WTC11 (cell line): Measurements from ENCODE around the gene HDAC9. TPM values are rescaled to one million over a fixed set of nuclear protein-coding genes. Genes with fewer than 3 reads are reported as not detected.

ENCODE experiments used
- ATAC-seq: fragments of 200-7000 bp; cut with Tn5 transposase; 2 replicates; pipeline ENCODE4 v1.10.0; 2021; ENCODE audit warnings: mild to moderate bottlenecking, moderate library complexity
- CTCF ChIA-PET: fragments of 300-600 bp; sonication (Branson Sonifier 250); formaldehyde crosslinking; loops from one replicate; lab custom pipeline; 2021; ENCODE audit warnings: antibody characterized with exemption; lab: Charles Lee
- POLR2A ChIA-PET: fragments of 350-600 bp; sonication (Branson Sonifier 250); formaldehyde crosslinking; loops from one replicate; lab custom pipeline; 2021; ENCODE audit warnings: antibody characterized with exemption; lab: Charles Lee
- DNase-seq: peaks from one replicate; pipeline ENCODE4 v3.0.0; 2021; ENCODE audit warnings: low spot score
- H3K27ac Mint-ChIP-seq: 2 replicates; pipeline ENCODE4 v1.8.0; 2021; ENCODE audit warnings: mixed read lengths
- H3K27me3 Mint-ChIP-seq: 2 replicates; pipeline ENCODE4 v1.8.0; 2021; ENCODE audit warnings: low read depth, mild to moderate bottlenecking, moderate library complexity, mixed read lengths
- H3K36me3 Mint-ChIP-seq: 2 replicates; pipeline ENCODE4 v1.8.0; 2021; ENCODE audit warnings: mixed read lengths
- H3K4me1 Mint-ChIP-seq: 2 replicates; pipeline ENCODE4 v1.8.0; 2022; ENCODE audit warnings: mixed read lengths
- H3K4me3 Mint-ChIP-seq: 2 replicates; pipeline ENCODE4 v1.8.0; 2021; ENCODE audit warnings: mild to moderate bottlenecking, moderate library complexity, mixed read lengths
- H3K9me3 Mint-ChIP-seq: 2 replicates; pipeline ENCODE4 v1.8.0; 2021; ENCODE audit warnings: mixed read lengths
- ELF4 ChIP-seq: sonication (generic); formaldehyde crosslinking; IDR thresholded peaks from 2 replicates; pipeline ENCODE4 v1.8.1; 2022; ENCODE audit warnings: low read depth, mild to moderate bottlenecking, moderate library complexity, missing genetic modification reagents
- ETV6 ChIP-seq: sonication (generic); formaldehyde crosslinking; IDR thresholded peaks from 2 replicates; pipeline ENCODE4 v1.8.1; 2022; ENCODE audit warnings: mild to moderate bottlenecking, missing genetic modification reagents
- FOXK1 ChIP-seq: sonication (generic); formaldehyde crosslinking; IDR thresholded peaks from 2 replicates; pipeline ENCODE4 v1.8.0; 2022; ENCODE audit warnings: mild to moderate bottlenecking, moderate library complexity, missing genetic modification reagents
- JAZF1 ChIP-seq: fragments of 250-450 bp; sonication (Bioruptor Pico); IDR thresholded peaks from 2 replicates; pipeline ENCODE4 v1.9.0; 2021; ENCODE audit warnings: moderate library complexity, mild to moderate bottlenecking, inconsistent platforms
- NFATC4 ChIP-seq: fragments of 250-450 bp; sonication (Bioruptor Pico); IDR thresholded peaks from 2 replicates; pipeline ENCODE4 v1.9.0; 2021; ENCODE audit warnings: mild to moderate bottlenecking
- NFYB ChIP-seq: sonication (generic); formaldehyde crosslinking; conservative IDR thresholded peaks from 2 replicates; pipeline ENCODE4 v1.8.0; 2022; ENCODE audit warnings: low read depth, missing genetic modification reagents
- SP1 ChIP-seq: sonication (generic); formaldehyde crosslinking; conservative IDR thresholded peaks from 2 replicates; pipeline ENCODE4 v1.8.1; 2022; ENCODE audit warnings: missing genetic modification reagents
- ZNF671 ChIP-seq: fragments of 250-450 bp; sonication (Bioruptor Pico); IDR thresholded peaks from 2 replicates; pipeline ENCODE4 v1.8.0; 2021; ENCODE audit warnings: mild to moderate bottlenecking
- total RNA-seq: library from RNA; stranded (reverse); gene quantifications from 3 replicates; pipeline ENCODE4 v1.2.3, GENCODE V29; 2021
- TF ChIP-seq, protein P1 (sequence below): sonication (generic); formaldehyde crosslinking; IDR thresholded peaks from 2 replicates; pipeline ENCODE4 v1.8.1; 2023; ENCODE audit warnings: mild to moderate bottlenecking, missing genetic modification reagents, borderline replicate concordance
- TF ChIP-seq, protein P2 (sequence below): fragments of 250-450 bp; sonication (Bioruptor Pico); IDR thresholded peaks from 2 replicates; pipeline ENCODE4 v1.9.0; 2021; ENCODE audit warnings: mild to moderate bottlenecking, borderline replicate concordance
- TF ChIP-seq, protein P3 (sequence below): sonication (generic); formaldehyde crosslinking; IDR thresholded peaks from 2 replicates; pipeline ENCODE4 v1.8.0; 2022; ENCODE audit warnings: mild to moderate bottlenecking, missing genetic modification reagents
- TF ChIP-seq, protein P4 (sequence below): sonication (generic); formaldehyde crosslinking; IDR thresholded peaks from 2 replicates; pipeline ENCODE4 v1.8.1; 2022; ENCODE audit warnings: missing genetic modification reagents, borderline replicate concordance
- TF ChIP-seq, protein P5 (sequence below): fragments of 250-450 bp; sonication (Bioruptor Pico); IDR thresholded peaks from 2 replicates; pipeline ENCODE4 v1.9.0; 2021; ENCODE audit warnings: mild to moderate bottlenecking
- TF ChIP-seq, protein P6 (sequence below): sonication (generic); formaldehyde crosslinking; IDR thresholded peaks from 2 replicates; pipeline ENCODE4 v1.8.0; 2022; ENCODE audit warnings: missing genetic modification reagents

The HDAC9 gene
- total RNA-seq, 1 experiment from 2014 or later: 18.8 TPM

DNA sequence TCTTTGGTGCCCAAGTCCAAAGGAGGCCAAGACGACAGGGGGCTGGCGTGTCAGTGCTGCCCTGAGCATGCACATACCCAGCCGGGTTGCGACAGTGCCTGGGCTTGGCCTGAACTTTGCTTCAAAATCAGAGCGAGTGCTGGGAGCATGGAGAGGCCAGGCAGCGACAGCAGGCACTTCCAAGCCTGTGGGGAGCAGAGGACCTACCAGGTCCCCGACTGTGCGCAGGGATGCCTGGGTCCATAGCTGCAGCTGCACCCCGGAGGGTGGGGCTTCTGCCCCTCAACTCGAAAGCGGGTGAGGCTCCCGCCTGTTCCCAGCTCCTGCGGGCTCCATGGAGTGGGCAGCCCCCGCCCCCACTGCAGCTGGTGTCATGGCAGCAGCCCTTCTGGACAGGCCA, 79.1 kb downstream of the HDAC9 start:
- Mint-ChIP-seq H3K27ac (no peak overlapping the region), H3K27me3 (no peaks in the 10 kb centered on the region), H3K4me1 (peaks cover 8% of the 10 kb centered on the region), H3K36me3 (no peaks in the 10 kb centered on the region), H3K4me3 (no peak overlapping the region), H3K9me3 (no peaks in the 10 kb centered on the region)
- CTCF ChIA-PET: interaction anchor here (0.5 to 1.4 kb wide), 3 partner anchors 39 to 222 kb away, joined by 4 to 5 read pairs (median 4); no protein-coding TSS in a partner anchor
- no peak for ATAC-seq
- TF ChIP-seq, protein P1, sequence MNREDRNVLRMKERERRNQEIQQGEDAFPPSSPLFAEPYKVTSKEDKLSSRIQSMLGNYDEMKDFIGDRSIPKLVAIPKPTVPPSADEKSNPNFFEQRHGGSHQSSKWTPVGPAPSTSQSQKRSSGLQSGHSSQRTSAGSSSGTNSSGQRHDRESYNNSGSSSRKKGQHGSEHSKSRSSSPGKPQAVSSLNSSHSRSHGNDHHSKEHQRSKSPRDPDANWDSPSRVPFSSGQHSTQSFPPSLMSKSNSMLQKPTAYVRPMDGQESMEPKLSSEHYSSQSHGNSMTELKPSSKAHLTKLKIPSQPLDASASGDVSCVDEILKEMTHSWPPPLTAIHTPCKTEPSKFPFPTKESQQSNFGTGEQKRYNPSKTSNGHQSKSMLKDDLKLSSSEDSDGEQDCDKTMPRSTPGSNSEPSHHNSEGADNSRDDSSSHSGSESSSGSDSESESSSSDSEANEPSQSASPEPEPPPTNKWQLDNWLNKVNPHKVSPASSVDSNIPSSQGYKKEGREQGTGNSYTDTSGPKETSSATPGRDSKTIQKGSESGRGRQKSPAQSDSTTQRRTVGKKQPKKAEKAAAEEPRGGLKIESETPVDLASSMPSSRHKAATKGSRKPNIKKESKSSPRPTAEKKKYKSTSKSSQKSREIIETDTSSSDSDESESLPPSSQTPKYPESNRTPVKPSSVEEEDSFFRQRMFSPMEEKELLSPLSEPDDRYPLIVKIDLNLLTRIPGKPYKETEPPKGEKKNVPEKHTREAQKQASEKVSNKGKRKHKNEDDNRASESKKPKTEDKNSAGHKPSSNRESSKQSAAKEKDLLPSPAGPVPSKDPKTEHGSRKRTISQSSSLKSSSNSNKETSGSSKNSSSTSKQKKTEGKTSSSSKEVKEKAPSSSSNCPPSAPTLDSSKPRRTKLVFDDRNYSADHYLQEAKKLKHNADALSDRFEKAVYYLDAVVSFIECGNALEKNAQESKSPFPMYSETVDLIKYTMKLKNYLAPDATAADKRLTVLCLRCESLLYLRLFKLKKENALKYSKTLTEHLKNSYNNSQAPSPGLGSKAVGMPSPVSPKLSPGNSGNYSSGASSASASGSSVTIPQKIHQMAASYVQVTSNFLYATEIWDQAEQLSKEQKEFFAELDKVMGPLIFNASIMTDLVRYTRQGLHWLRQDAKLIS: no peak
- DNase-seq: no peak
- POLR2A ChIA-PET: no interaction called here

DNA sequence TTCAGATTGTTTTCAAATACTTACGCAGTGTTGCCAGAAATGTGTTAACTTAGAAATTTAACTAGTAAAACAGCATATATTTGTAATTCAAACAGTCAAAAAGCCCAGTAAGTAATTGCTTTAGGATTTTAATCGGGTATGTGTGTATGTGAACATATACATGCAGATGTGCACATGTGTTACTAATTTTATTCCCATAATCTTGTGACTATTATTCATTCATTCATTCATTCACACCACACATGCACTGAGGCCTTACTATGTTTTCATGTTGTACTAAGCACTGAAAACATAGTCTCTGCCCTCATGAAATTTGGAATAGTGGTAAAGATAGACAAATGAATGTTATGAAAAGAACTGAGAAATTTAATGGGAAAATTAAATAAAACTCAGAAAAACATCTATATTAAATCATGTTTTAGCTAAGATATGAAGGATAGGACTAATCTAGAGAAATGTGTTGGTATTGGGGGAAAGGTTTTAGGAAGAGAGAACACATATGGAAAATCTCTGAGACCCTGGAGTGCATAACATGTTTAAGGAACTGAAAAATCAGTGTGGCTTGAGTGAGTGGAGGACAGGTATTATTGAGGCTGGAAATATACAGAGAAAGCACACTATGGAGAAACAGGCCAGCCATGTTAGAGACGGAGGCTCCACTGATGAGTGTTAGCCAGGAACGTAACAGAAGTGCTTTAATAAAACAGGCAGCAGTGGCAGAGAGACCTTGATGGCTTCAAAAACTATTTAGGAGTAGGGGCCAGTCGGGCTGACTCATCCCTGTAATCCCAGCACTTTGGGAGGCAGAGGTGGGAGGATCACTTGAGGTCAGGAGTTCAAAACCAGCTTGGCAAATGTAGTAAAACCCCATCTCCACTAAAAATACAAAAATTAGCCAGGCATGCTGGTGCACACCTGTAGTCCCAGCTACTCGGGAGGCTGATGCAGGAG, 80.3 kb downstream of the HDAC9 start:
- no peaks in the 10 kb centered on the region for H3K36me3 Mint-ChIP-seq
- ChIA-PET CTCF (interaction anchor here (0.6 to 1.4 kb wide), 3 partner anchors 178 to 916 kb away, joined by 4 to 5 read pairs (median 4); no protein-coding TSS in a partner anchor), POLR2A (no interaction called here)
- DNase-seq (no peak), ATAC-seq (no peak)
- no peaks in the 10 kb centered on the region for H3K9me3 Mint-ChIP-seq
- H3K27ac Mint-ChIP-seq: peak overlapping the region; percentile 18; the same call in 1 of the 2 replicates
- no peaks in the 10 kb centered on the region for H3K27me3 Mint-ChIP-seq
- peaks cover 4% of the 10 kb centered on the region for H3K4me1 Mint-ChIP-seq
- no peak for TF ChIP-seq JAZF1 (CRISPR knock-in tag)
- no peak for TF ChIP-seq NFYB
- TF ChIP-seq, protein P2, sequence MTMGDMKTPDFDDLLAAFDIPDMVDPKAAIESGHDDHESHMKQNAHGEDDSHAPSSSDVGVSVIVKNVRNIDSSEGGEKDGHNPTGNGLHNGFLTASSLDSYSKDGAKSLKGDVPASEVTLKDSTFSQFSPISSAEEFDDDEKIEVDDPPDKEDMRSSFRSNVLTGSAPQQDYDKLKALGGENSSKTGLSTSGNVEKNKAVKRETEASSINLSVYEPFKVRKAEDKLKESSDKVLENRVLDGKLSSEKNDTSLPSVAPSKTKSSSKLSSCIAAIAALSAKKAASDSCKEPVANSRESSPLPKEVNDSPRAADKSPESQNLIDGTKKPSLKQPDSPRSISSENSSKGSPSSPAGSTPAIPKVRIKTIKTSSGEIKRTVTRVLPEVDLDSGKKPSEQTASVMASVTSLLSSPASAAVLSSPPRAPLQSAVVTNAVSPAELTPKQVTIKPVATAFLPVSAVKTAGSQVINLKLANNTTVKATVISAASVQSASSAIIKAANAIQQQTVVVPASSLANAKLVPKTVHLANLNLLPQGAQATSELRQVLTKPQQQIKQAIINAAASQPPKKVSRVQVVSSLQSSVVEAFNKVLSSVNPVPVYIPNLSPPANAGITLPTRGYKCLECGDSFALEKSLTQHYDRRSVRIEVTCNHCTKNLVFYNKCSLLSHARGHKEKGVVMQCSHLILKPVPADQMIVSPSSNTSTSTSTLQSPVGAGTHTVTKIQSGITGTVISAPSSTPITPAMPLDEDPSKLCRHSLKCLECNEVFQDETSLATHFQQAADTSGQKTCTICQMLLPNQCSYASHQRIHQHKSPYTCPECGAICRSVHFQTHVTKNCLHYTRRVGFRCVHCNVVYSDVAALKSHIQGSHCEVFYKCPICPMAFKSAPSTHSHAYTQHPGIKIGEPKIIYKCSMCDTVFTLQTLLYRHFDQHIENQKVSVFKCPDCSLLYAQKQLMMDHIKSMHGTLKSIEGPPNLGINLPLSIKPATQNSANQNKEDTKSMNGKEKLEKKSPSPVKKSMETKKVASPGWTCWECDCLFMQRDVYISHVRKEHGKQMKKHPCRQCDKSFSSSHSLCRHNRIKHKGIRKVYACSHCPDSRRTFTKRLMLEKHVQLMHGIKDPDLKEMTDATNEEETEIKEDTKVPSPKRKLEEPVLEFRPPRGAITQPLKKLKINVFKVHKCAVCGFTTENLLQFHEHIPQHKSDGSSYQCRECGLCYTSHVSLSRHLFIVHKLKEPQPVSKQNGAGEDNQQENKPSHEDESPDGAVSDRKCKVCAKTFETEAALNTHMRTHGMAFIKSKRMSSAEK (CRISPR knock-in tag): no peak
- TF ChIP-seq, protein P3, sequence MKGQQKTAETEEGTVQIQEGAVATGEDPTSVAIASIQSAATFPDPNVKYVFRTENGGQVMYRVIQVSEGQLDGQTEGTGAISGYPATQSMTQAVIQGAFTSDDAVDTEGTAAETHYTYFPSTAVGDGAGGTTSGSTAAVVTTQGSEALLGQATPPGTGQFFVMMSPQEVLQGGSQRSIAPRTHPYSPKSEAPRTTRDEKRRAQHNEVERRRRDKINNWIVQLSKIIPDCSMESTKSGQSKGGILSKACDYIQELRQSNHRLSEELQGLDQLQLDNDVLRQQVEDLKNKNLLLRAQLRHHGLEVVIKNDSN (CRISPR knock-in tag): no peak
- TF ChIP-seq, all 79 proteins: peak for 0
- no peak overlapping the region for H3K4me3 Mint-ChIP-seq

DNA sequence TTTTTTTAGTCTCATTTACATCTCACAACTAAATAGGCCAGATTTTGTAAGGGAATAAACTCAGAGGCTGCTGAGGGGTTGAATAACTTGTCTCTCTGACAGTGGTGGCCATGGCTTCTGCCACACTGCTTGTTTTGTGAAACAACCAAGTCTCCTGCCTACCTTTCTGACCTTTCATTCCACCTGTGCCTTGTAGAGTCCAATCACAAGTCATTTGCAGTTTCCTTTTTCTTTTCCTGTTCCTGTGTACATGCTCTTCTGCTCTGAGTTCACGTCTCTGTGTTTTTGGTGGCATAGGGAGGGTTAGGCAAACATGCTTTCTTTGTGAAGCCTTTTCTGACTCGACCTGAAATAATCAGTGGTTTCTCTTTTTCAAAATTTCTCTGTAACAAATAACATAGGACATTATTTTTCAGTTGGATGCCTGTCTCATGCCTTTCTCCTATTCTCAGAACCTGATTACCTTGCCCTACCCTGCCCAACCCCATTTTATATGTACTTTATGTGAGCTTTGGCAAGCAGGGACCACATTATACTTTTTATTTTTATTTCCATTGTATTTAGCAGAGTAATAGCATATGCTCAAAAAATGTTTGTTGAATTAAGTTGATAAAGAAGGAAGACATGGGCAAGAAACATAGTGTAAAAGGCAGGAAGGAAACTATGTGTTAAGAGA, 81.7 kb downstream of the HDAC9 start:
- no peak overlapping the region for H3K4me3 Mint-ChIP-seq
- H3K36me3 Mint-ChIP-seq: no peaks in the 10 kb centered on the region
- peaks cover 12% of the 10 kb centered on the region for H3K4me1 Mint-ChIP-seq
- no peaks in the 10 kb centered on the region for H3K27me3 Mint-ChIP-seq
- ChIA-PET POLR2A (no interaction called here), CTCF (no interaction called here)
- H3K9me3 Mint-ChIP-seq: no peaks in the 10 kb centered on the region
- DNase-seq (no peak), ATAC-seq (no peak)
- H3K27ac Mint-ChIP-seq: no peak overlapping the region
- TF ChIP-seq NFATC4 (CRISPR knock-in tag) (no peak), ZNF671 (CRISPR knock-in tag) (no peak), ETV6 (CRISPR knock-in tag) (no peak), SP1 (no peak), ELF4 (CRISPR knock-in tag) (no peak), FOXK1 (no peak)
- TF ChIP-seq, protein P4, sequence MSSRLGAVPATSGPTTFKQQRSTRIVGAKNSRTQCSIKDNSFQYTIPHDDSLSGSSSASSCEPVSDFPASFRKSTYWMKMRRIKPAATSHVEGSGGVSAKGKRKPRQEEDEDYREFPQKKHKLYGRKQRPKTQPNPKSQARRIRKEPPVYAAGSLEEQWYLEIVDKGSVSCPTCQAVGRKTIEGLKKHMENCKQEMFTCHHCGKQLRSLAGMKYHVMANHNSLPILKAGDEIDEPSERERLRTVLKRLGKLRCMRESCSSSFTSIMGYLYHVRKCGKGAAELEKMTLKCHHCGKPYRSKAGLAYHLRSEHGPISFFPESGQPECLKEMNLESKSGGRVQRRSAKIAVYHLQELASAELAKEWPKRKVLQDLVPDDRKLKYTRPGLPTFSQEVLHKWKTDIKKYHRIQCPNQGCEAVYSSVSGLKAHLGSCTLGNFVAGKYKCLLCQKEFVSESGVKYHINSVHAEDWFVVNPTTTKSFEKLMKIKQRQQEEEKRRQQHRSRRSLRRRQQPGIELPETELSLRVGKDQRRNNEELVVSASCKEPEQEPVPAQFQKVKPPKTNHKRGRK: no peak
- TF ChIP-seq, protein P5, sequence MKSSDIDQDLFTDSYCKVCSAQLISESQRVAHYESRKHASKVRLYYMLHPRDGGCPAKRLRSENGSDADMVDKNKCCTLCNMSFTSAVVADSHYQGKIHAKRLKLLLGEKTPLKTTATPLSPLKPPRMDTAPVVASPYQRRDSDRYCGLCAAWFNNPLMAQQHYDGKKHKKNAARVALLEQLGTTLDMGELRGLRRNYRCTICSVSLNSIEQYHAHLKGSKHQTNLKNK (CRISPR knock-in tag): no peak
- TF ChIP-seq, protein P6, sequence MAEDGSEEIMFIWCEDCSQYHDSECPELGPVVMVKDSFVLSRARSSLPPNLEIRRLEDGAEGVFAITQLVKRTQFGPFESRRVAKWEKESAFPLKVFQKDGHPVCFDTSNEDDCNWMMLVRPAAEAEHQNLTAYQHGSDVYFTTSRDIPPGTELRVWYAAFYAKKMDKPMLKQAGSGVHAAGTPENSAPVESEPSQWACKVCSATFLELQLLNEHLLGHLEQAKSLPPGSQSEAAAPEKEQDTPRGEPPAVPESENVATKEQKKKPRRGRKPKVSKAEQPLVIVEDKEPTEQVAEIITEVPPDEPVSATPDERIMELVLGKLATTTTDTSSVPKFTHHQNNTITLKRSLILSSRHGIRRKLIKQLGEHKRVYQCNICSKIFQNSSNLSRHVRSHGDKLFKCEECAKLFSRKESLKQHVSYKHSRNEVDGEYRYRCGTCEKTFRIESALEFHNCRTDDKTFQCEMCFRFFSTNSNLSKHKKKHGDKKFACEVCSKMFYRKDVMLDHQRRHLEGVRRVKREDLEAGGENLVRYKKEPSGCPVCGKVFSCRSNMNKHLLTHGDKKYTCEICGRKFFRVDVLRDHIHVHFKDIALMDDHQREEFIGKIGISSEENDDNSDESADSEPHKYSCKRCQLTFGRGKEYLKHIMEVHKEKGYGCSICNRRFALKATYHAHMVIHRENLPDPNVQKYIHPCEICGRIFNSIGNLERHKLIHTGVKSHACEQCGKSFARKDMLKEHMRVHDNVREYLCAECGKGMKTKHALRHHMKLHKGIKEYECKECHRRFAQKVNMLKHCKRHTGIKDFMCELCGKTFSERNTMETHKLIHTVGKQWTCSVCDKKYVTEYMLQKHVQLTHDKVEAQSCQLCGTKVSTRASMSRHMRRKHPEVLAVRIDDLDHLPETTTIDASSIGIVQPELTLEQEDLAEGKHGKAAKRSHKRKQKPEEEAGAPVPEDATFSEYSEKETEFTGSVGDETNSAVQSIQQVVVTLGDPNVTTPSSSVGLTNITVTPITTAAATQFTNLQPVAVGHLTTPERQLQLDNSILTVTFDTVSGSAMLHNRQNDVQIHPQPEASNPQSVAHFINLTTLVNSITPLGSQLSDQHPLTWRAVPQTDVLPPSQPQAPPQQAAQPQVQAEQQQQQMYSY (CRISPR knock-in tag): no peak
